Activated CD4-positive, alpha-beta T cell treated with anti-CD3 and anti-CD28 coated beads for 4 hours (primary cell): ENCODE data around the gene P3H2.

Experiments
- DNase-seq, 2 donors: peaks; one replicate each; pipeline ENCODE4 v3.0.0-alpha.2; 2020

Gene P3H2

DNA sequence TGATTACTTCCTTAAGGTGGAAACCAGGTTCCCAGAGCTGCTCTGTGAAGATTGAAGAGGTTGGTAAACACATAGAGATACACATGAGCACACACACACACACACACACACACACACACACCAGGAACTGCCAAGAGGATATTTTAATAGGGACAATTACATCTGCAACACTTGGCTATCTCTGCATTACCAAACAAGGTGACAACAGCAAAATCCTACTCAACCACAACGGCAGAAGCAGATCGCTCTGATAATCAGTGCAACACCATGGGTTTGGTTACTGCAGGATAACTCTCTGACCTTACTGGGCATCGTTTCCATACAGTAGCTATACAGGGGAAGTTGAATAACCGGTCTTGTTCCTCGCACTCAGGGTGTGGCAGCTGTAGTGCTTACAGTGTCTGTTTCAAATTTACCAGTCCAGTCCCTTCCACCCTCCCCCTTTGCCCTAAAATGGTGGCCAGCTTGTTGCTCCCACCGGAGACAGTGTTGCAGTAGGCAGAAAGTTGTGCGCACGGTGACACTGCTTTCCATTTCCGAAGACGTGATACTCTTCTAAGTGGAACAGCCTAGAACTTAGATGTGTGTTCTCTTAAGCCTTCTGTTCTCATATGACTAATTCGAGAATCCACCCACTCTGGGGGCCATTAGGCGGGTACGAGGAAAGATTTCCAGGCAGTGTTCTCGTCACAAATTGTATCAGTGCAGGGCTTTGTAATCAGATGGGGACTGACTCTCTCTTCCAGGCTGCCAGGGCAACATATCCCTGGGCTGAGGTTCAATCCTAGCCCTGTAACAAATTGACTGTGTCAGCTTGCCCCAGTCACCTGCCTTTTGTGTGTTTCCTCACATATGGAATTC, 176.2 kb downstream of the P3H2 start:
- DNase-seq: no peak

DNA sequence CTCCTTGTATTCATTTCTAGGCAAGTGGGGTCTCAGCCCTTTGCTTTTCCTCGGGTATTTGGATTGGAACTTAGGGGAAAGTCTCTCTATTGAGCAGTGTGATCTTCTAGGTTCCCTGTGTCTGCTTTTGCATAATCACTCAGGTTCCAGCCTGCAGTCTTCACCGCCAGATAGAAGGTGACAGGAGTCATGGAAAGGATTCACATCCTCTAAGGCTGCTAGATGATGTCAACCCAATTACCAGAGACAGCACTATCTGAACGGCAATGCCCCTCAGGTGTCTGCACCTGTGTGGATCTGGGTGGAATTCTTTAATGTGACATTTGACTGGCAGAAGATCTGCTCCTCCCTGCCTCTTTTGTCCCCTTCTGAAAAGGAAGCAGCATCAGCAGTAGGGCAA, 177.7 kb downstream of the P3H2 start:
- DNase-seq: no peak

DNA sequence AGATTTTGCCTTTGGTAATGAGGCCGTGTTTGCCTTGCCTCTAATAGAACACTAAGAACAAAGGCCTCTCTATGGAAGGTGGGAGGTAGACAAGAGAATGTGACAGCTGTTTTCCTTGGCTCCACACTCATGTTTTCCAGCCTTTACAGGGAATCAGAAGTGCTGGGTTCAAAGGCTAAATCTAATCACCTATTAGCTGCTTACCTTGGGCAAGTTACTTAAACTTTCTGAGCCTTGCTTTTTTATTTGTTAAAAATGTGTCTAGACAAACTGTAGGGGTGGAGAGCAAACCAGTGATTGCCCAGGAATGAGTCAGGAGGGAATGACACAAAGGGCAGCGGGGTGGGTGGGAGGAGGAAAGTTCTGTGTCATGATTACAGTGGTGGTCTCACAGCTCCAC, 179.0 kb downstream of the P3H2 start:
- no peak for DNase-seq

DNA sequence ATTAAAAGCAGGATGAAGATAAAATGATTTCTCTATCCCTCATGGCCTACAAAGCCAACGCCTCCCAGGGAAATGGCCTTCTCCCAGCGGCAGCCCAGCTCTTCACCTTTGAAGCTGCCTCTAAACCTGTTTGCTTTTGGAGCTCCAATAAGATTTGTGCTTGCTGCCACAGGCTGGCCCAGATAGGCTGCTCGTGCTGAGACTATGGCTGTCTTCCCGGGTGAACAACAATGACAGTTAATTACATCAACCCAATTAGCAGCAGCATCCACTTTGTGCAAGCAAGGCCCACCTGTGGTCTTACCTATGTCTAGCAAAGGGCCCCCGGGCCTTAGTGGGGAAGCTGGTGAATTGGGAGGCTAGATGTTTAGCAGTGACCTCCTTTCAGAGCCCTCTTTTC, 179.6 kb downstream of the P3H2 start:
- no peak for DNase-seq

DNA sequence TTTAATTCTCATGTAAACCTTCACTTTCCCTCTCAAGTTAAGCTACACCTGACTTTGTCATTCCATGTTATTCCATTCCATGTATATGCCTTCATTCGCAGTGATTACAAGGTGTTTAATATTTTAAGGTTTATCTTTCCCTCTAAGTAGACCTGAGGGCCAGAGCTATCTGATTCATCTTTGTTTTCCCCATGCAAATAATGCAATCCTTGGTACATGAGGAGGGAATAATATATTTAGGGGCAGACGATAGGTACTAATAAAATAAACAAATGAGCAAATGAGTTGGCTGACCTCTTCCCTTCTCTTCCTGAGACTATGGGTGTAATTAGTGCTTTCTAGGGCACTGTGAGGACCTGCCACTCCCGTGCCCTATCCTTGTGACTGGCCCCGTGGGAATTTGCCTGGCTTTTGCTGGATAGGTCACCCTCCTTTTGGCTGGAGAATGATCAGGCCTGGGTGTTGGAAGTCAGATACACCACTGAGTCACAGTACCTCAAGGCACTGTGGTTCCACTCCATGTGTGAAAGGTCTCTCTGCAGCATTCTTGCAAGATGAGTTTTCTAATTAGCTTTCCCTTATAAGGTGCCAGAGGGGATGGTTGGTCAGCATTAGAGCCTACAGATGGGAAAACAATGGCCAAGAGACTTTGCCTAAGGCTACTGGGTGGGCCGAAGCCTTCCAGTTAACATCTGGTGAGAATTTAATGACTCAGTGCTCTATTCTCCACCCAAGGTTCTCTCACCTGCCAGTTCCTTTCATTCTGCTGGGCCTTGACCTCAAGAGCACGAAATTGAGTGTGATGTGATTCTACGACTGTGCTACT, 183.2 kb downstream of the P3H2 start:
- no peak for DNase-seq

DNA sequence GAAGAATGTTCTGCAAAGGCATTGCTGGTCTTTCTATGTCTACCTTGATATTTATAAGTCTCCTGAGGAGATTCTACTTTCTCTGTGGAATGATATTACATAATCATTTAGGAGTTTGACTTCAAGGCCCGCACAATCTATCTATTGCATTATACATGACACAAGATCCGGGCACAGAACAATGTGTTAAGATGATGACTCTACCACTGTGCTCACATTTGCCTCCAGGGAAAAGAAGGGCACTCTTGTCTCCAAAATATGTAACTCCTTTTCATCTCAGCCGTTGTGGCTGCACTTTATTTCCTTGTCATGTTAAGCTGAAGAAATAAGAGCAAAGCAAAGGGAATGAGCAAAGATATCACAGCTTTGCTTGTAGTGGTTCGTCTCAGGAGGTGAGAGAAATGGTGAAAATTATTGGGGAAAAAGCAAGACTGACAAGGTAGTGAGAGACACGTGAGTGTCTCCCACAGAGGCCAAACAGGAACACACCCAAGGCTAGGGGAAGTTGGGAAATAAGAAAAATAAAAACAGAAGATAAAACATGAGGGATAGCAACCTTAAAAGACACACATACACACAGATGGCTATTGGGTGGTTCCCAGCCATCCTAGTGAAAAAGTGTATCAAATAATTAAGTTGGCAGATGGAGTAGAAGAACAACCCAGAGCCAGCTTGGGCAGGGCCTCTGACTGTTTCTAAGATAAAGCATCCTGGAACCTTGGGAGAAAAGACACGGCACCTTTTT, 184.3 kb downstream of the P3H2 start:
- DNase-seq: no peak

DNA sequence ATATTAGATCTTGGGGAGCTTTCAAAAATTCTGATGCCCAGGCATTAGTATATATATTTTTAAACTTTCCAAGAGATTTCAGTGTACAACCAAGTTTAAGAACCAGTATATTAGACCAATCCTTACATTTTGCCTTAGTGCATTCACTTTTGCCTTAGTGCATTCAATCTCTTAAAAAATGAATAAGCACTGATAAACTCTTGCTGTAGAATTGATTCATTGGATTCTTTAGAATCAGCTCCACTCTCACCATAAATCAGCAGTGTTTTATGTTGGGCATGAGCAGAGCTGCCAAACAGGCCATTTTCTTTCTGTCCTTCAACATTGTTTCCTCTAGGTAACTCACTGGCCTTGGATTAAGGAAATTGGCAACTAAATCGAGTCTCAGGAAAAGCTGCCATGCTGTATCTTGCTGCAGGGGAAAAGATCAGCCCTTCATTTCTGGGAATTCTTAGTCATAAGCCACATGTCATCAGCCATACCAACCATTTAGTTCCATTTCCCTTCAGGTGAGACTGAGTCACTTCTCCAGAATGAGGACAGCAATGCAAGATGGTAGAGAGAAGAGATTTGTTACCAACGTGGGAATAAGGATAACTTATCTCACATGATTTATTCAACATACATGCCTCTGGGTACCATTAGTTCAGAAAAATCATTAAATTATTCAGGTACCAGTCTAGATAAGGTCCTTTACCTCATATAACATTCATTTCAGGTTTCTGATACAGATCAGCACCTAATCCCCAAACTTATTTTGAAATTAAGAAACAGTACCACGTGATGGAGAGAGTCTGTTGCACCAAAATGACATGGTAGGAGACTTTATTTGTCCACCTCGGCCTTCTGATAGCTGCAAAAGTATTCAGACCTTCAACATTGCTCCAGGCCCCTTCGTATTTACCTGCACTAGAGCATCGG, 192.5 kb downstream of the P3H2 start:
- no peak for DNase-seq

DNA sequence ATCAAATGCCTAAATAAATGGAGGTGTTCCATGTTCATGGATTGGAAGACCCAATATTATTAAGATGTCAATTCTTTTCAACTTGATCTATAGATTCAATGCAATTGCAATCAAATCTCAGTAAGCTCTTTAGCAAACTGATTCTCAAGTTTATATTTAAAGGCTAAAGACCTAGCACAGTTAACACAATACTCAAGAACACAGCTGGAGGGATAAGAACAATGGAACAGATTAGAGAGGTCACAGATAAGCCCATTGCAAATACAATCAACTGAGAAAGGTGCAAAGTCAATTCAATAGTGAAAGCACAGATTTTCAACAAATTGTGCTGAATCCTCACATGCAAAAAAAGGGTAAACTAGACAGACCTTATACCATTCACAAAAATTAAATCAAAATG, 198.9 kb downstream of the P3H2 start:
- DNase-seq: no peak

DNA sequence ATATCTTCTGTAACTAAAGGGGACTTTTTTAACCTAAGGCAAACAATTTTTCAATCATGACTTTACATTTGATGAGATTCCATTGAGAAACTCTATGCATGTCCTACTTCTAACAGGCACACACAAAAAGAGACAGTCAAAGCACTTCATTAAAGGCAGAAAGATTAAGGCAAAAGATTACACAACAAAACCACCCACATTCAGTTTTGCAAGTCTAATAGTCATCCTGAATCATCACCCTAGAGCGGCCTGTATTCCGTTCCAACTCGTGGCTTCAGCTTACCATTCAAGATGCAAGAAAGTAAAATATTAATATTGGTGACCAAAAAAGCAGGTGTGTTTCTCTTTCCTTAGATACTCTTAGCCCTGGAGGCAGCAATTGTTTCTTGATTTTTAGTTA, 205.9 kb downstream of the P3H2 start:
- DNase-seq: no peak

DNA sequence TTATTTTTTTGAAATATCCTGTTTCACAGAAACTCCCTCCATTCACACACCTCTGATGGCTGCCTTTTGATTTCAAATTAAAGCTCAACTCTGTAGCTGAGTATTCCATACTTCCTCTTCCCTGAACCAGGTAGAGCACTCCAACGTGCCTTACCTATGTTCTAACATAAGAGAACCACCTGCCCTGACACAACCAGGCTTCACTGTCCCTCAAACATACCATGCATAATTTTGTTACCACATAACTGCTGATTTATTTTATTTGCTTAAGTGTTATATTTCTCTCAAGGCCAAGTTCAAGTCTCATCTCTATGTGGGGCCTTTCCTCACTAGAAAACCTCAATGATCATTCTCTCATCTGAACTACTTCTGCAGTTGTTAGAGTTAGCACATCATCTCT, 209.7 kb downstream of the P3H2 start:
- no peak for DNase-seq

DNA sequence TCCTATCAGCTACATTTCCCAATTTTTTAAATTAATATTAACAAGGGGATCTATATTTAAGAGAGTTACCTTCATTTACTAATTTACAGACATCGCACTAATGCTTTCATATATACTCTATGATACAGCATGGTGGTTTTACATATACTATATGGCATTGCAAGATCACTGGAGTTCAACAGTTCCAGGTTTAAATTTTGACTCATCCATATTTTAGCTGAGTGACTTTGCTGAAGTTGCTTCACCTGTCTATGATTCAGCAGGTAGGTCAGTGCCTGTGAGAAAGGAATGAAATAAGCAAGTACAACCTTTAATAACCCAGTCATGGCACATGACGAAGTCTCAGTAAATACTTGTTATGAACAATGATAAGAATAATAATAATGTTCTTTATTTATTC, 211.1 kb downstream of the P3H2 start:
- no peak for DNase-seq

DNA sequence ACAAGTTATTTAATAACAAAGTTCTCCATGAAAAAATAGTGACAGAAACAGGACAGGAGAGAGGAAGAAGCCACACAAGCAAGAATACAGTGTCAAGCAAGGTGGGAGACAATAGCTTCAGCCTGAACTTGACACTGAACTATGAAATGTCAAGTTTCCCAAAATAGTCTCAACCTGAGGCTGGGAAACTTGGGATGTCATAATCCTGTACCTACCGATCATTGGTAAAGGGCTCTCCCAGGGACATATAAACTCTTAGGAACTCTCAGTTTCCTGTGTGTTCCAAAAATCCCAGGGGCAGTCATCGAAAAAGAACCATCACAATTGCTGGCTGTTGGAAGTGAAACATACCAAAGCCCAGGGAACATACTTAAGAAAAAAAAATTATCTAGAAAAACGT, 211.6 kb downstream of the P3H2 start:
- no peak for DNase-seq

DNA sequence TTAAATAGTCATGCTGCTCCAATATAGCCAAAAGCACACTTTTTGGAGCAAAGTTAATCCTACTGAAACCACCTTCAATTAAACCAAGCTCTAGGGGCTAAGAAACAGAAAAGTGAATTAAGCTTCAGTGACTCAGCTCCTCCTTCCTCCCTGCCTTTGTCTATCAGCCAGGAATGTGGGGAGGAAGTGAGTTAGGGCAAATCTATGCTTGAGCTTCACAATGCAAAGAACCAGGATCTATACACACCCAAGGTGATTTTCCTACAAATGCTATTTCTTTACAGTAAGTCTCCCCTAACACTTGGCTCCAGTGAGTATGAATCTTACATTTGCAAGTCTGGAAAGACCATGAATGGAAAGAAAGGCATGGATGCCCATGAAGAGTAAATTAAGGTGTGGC, 212.1 kb downstream of the P3H2 start:
- no peak for DNase-seq

DNA sequence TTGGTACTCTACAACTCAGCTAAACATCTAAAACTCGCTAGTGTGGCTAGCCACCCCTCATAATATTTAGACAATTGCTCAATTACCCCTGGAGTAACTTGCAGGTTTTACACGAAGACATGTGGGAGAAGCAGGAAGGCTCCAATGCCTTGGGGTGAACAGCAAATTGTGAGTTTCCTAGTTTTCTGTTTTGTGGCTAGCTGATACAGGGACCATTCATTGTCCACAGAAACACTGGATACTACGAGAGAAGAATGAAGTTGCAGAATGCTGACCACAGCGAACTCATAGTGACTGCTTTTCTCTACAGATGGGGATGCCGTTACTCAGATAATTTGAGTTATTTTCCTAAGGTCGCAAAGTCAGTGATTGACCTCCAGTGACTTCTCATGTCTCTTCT, 212.9 kb downstream of the P3H2 start:
- no peak for DNase-seq
